Measurements from ENCODE around the gene CROCC2.

DNA sequence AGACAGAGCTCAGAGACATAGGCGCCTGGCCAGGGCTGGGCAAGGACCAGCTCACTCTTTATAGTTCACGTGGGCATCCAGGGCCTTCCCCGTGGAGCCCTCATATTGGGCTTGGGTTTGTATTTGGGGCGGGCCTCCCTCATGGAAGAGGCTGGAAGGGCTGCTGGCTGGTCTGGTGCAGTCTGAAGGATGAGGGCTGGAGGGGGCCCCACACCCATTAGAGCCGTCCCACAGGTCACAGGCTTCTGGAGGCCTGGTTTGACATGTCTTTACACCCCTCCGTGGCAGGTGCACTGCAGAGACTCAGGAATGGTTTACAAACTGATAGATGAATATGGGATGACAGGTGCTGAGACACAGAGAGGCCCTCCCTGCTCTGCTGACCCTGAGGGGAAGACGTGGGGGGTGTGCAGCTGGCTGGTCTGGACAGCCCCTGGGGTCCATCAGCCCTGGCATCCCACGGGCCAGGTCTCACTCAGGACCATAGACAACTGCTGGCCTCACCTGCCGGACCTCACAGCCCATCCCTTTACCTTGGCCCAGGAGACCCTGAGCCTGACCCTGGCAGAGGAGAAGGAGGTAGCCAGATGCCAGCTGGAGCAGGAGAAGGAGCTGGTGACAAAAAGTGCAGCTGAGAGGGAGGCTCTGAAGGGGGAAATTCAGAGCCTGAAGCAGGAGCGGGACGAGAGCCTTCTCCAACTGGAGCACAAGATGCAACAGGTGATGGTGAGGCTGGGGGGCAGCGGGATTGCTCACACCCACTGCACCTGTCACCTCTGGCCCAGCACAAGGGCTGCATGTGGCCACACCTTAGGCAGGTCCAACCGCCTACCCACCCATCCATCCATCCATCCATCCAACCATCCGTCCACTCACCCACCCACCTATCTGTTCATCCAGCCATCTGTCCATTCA, 43.9 kb downstream of the CROCC2 start:
- no peak for TF ChIP-seq NFIC (IDR thresholded peaks at IDR 0.05; ENCODE audit: borderline replicate concordance)
- no peak for TF ChIP-seq JUND (IDR thresholded peaks at IDR 0.05)
- TF ChIP-seq, protein P1, sequence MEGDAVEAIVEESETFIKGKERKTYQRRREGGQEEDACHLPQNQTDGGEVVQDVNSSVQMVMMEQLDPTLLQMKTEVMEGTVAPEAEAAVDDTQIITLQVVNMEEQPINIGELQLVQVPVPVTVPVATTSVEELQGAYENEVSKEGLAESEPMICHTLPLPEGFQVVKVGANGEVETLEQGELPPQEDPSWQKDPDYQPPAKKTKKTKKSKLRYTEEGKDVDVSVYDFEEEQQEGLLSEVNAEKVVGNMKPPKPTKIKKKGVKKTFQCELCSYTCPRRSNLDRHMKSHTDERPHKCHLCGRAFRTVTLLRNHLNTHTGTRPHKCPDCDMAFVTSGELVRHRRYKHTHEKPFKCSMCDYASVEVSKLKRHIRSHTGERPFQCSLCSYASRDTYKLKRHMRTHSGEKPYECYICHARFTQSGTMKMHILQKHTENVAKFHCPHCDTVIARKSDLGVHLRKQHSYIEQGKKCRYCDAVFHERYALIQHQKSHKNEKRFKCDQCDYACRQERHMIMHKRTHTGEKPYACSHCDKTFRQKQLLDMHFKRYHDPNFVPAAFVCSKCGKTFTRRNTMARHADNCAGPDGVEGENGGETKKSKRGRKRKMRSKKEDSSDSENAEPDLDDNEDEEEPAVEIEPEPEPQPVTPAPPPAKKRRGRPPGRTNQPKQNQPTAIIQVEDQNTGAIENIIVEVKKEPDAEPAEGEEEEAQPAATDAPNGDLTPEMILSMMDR (IDR thresholded peaks at IDR 0.05) = no peak
- no peak for TF ChIP-seq FOSL2 (IDR thresholded peaks at IDR 0.05; ENCODE audit: borderline replicate concordance, low read depth)
- TF ChIP-seq FOXJ3 (CRISPR knock-in tag; IDR thresholded peaks at IDR 0.05) = no peak
- TF ChIP-seq GATA2 (CRISPR knock-in tag; IDR thresholded peaks at IDR 0.05) = no peak
- TF ChIP-seq, protein P2, sequence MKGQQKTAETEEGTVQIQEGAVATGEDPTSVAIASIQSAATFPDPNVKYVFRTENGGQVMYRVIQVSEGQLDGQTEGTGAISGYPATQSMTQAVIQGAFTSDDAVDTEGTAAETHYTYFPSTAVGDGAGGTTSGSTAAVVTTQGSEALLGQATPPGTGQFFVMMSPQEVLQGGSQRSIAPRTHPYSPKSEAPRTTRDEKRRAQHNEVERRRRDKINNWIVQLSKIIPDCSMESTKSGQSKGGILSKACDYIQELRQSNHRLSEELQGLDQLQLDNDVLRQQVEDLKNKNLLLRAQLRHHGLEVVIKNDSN (IDR thresholded peaks at IDR 0.05; ENCODE audit: borderline replicate concordance, low read depth) = no peak
